GM23338 (cell line): Measurements from ENCODE around the gene CELA1. TPM values are rescaled to one million over a fixed set of nuclear protein-coding genes. Genes with fewer than 3 reads are reported as not detected.

ENCODE experiments used
- ATAC-seq: fragments of 200-7000 bp; cut with Tn5 transposase; 3 replicates; pipeline ENCODE4 v1.9.1; 2020
- DNase-seq: peaks from one replicate; pipeline ENCODE4 v3.0.0-alpha.2; 2015; ENCODE audit warnings: low spot score
- H2AFZ ChIP-seq: fragments of 200-600 bp; sonication (generic); 2 replicates; pipeline ENCODE4 v1.8.0; 2016; ENCODE audit warnings: antibody characterized with exemption, mild to moderate bottlenecking, moderate library complexity
- H3F3A ChIP-seq: fragments of 200-600 bp; sonication (generic); replicated peaks from 2 replicates; pipeline ENCODE4 v1.8.0; 2017; ENCODE audit warnings: antibody characterized with exemption, mixed run types, low read depth
- H3K27ac ChIP-seq: fragments of 200-600 bp; sonication (generic); 2 replicates; pipeline ENCODE4 v1.6.1; 2016; ENCODE audit warnings: low read depth
- H3K27me3 ChIP-seq: fragments of 200-600 bp; sonication (generic); 2 replicates; pipeline ENCODE4 v1.8.0; 2016; ENCODE audit warnings: mild to moderate bottlenecking, mixed run types, moderate library complexity; ENCODE audit not compliant: insufficient read depth
- H3K36me3 ChIP-seq: fragments of 200-600 bp; sonication (generic); 2 replicates; pipeline ENCODE4 v1.8.0; 2016; ENCODE audit warnings: mild to moderate bottlenecking; ENCODE audit not compliant: insufficient read depth
- H3K4me1 ChIP-seq: fragments of 200-600 bp; sonication (generic); 2 replicates; pipeline ENCODE4 v1.8.0; 2016; ENCODE audit warnings: mild to moderate bottlenecking, moderate library complexity; ENCODE audit not compliant: insufficient read depth
- H3K4me2 ChIP-seq: fragments of 200-600 bp; sonication (generic); 2 replicates; pipeline ENCODE4 v1.7.1; 2017; ENCODE audit warnings: mixed run types
- H3K4me3 ChIP-seq: fragments of 200-600 bp; sonication (generic); 2 replicates; pipeline ENCODE4 v1.6.1; 2016; ENCODE audit warnings: mixed run types
- H3K79me2 ChIP-seq: fragments of 200-600 bp; sonication (generic); replicated peaks from 2 replicates; pipeline ENCODE4 v1.8.0; 2017; ENCODE audit warnings: mild to moderate bottlenecking; ENCODE audit not compliant: insufficient read depth
- H3K9me2 ChIP-seq: fragments of 200-600 bp; sonication (generic); 2 replicates; pipeline ENCODE4 v1.8.0; 2017; ENCODE audit not compliant: insufficient read depth
- H4K20me1 ChIP-seq: fragments of 200-600 bp; sonication (generic); replicated peaks from 2 replicates; pipeline ENCODE4 v1.8.0; 2017; ENCODE audit warnings: mild to moderate bottlenecking; ENCODE audit not compliant: insufficient read depth
- H3K27ac Mint-ChIP-seq: 2 replicates; pipeline ENCODE4 v1.8.0; 2020; ENCODE audit warnings: inconsistent platforms, mild to moderate bottlenecking, moderate library complexity, mixed read lengths
- H3K27me3 Mint-ChIP-seq: 3 replicates; pipeline ENCODE4 v1.8.0; 2022; ENCODE audit warnings: low read depth, mild to moderate bottlenecking, moderate library complexity, mixed read lengths, inconsistent platforms; ENCODE audit not compliant: insufficient read depth, poor library complexity
- H3K36me3 Mint-ChIP-seq: 3 replicates; pipeline ENCODE4 v1.8.0; 2021; ENCODE audit warnings: low read depth, mild to moderate bottlenecking, inconsistent platforms, moderate library complexity, mixed read lengths
- H3K4me1 Mint-ChIP-seq: 3 replicates; pipeline ENCODE4 v1.8.0; 2020; ENCODE audit warnings: mild to moderate bottlenecking, inconsistent platforms, mixed read lengths
- H3K4me3 Mint-ChIP-seq: 3 replicates; pipeline ENCODE4 v1.8.0; 2021; ENCODE audit warnings: moderate library complexity, mild to moderate bottlenecking, inconsistent platforms, mixed read lengths
- H3K9me3 Mint-ChIP-seq: 3 replicates; pipeline ENCODE4 v1.8.0; 2020; ENCODE audit warnings: moderate library complexity, mild to moderate bottlenecking, inconsistent platforms, mixed read lengths
- CREB1 ChIP-seq: fragments of 250-450 bp; sonication (Bioruptor Pico); IDR thresholded peaks from 2 replicates; pipeline ENCODE4 v1.5.0; 2020; ENCODE audit warnings: low read depth, mild to moderate bottlenecking, moderate library complexity
- ETS1 ChIP-seq: IDR thresholded peaks from 2 replicates; pipeline ENCODE4 v1.6.1; 2016; ENCODE audit warnings: antibody characterized with exemption
- EZH2 ChIP-seq: fragments of 200-600 bp; sonication (generic); IDR thresholded peaks from one replicate; pipeline ENCODE4 v1.8.0; 2017; ENCODE audit warnings: antibody characterized with exemption, mild to moderate bottlenecking, low read depth; ENCODE audit not compliant: unreplicated experiment
- EZH2phosphoT487 ChIP-seq: fragments of 200-600 bp; sonication (generic); IDR thresholded peaks from one replicate; pipeline ENCODE4 v1.8.1; 2018; ENCODE audit warnings: antibody characterized with exemption; ENCODE audit not compliant: unreplicated experiment
- ZNF114 ChIP-seq: fragments of 250-450 bp; sonication (Bioruptor Pico); IDR thresholded peaks from 2 replicates; pipeline ENCODE4 v1.5.0; 2020; ENCODE audit warnings: mild to moderate bottlenecking, moderate library complexity
- ZNF331 ChIP-seq: fragments of 250-450 bp; sonication (Bioruptor Pico); IDR thresholded peaks from 2 replicates; pipeline ENCODE4 v1.5.0; 2020; ENCODE audit warnings: low read depth, mild to moderate bottlenecking, moderate library complexity
- ZNF462 ChIP-seq: fragments of 250-450 bp; sonication (Bioruptor Pico); IDR thresholded peaks from 2 replicates; pipeline ENCODE4 v1.5.0; 2020; ENCODE audit warnings: mild to moderate bottlenecking, moderate library complexity
- polyA plus RNA-seq: library from polyadenylated mRNA; unstranded; fragments of >200 nt; fragmentation: Nextera tagmentation; extraction: Ambion mirVana; gene quantifications from 2 replicates; pipeline ENCODE4 v1.2.1, GENCODE V29; 2016
- total RNA-seq: library from RNA; depleted of rRNA; stranded (reverse); fragments of >200 nt; shearing (Covaris generic); gene quantifications from 2 replicates; pipeline ENCODE4 v1.2.3, GENCODE V29; 2014

Gene CELA1
- total and polyA plus RNA-seq, 2 experiments from 2014 or later = not detected

- Mint-ChIP-seq H3K36me3 (no peaks in the 10 kb centered on the region), H3K4me1 (no peaks in the 10 kb centered on the region; the same call in 1 of the 3 replicates), H3K27me3 (peaks cover 3% of the 10 kb centered on the region), H3K9me3 (no peaks in the 10 kb centered on the region; the same call in 2 of the 3 replicates), H3K27ac (no peak overlapping the region), H3K4me3 (no peak overlapping the region)
- H3K4me3 ChIP-seq = no peak overlapping the region
- no peaks in the 10 kb centered on the region for H3K79me2 ChIP-seq
- no peaks in the 10 kb centered on the region for H3K4me1 ChIP-seq
- no peak for ATAC-seq
- no peak overlapping the region for H2AFZ ChIP-seq
- H3K36me3 ChIP-seq = no peaks in the 10 kb centered on the region
- H3K27ac ChIP-seq = no peak overlapping the region
- H3K9me2 ChIP-seq = no peaks in the 10 kb centered on the region
- no peaks in the 10 kb centered on the region for H3F3A ChIP-seq
- TF ChIP-seq ZNF114 (CRISPR knock-in tag) = no peak
- TF ChIP-seq CREB1 (CRISPR knock-in tag) = no peak
- TF ChIP-seq EZH2 = no peak
- no peak for TF ChIP-seq ZNF331 (CRISPR knock-in tag)
- no peak for TF ChIP-seq EZH2phosphoT487
- no peak for TF ChIP-seq ETS1
- H3K4me2 ChIP-seq = no peak overlapping the region
- no peak for DNase-seq
- no peaks in the 10 kb centered on the region for H4K20me1 ChIP-seq
- no peaks in the 10 kb centered on the region for H3K27me3 ChIP-seq
These were observed 17.9 kb downstream of the CELA1 start for GRCh38 chr12:51328587-51328986.

GRCh38 chr12:51326698-51327439 is 19.6 kb downstream of the CELA1 start:
- no peak for DNase-seq
- no peaks in the 10 kb centered on the region for H3K36me3 ChIP-seq
- H3K4me1 ChIP-seq = no peaks in the 10 kb centered on the region
- H2AFZ ChIP-seq = peak overlapping the region; percentile 96
- peak overlapping the region; percentile 18; the same call in 1 of the 2 replicates for H3K27ac Mint-ChIP-seq
- no peaks in the 10 kb centered on the region; the same call in 2 of the 3 replicates for H3K9me3 Mint-ChIP-seq
- 0 out of 2 replicates have a peak, but pooled peaks cover 2% of the 10 kb centered on the region for H3F3A ChIP-seq
- H3K4me3 Mint-ChIP-seq = no peak overlapping the region
- 0 out of 2 replicates have a peak, but pooled peaks cover 2% of the 10 kb centered on the region for H3K9me2 ChIP-seq
- H3K4me2 ChIP-seq = no peak overlapping the region
- TF ChIP-seq ZNF462 (CRISPR knock-in tag) = no peak
- H3K79me2 ChIP-seq = no peaks in the 10 kb centered on the region
- H3K27me3 ChIP-seq = no peaks in the 10 kb centered on the region
- no peak for ATAC-seq
- no peaks in the 10 kb centered on the region for H3K36me3 Mint-ChIP-seq
- H3K4me3 ChIP-seq = no peak overlapping the region
- peaks cover 3% of the 10 kb centered on the region for H3K27me3 Mint-ChIP-seq
- H4K20me1 ChIP-seq = no peaks in the 10 kb centered on the region
- 0 out of 2 replicates have a peak overlapping the region, but pooled peaks have one; percentile 57 for H3K27ac ChIP-seq
- H3K4me1 Mint-ChIP-seq = peaks cover 3% of the 10 kb centered on the region
